Measurements from ENCODE around the gene TEX12. TPM values are rescaled to one million over a fixed set of nuclear protein-coding genes. Genes with fewer than 3 reads are reported as not detected.

Gene TEX12
- 1 to 10 TPM in 2 of 3 donors, not detected in 1; 1.2 to 1.3 TPM for total RNA-seq

- no peaks in the 10 kb centered on the region for H3K36me3 ChIP-seq
- H3K9me3 ChIP-seq, result no peaks in the 10 kb centered on the region
- no peak for DNase-seq (ENCODE audit: low spot score in 2 of 2)
- intact Hi-C loops (cut with DNase I; ENCODE audit: low total_unique reads), result no loop called here
- no peak within 1 kb of the TSS for H3K4me3 ChIP-seq
- H3K27me3 ChIP-seq, result no peaks in the 10 kb centered on the region
- no peaks in the 10 kb centered on the region for H3K4me1 ChIP-seq
- H3K27ac ChIP-seq, result peak within 1 kb of the TSS in 1 of 2 donors; percentile 36
- TF ChIP-seq CTCF (IDR thresholded peaks at IDR 0.05) (no peak), POLR2A (IDR thresholded peaks at IDR 0.05) (no peak), POLR2AphosphoS5 (IDR thresholded peaks at IDR 0.05) (no peak)
These were observed at the start of gene TEX12 for GRCh38 chr11:112167145-112167544. TEX12 (plus strand) TSS chr11:112167372; CDS start chr11:112169269, 1,897 bp downstream.

GRCh38 chr11:112118176-112118575 lies 49.0 kb upstream of the TEX12 start:
- no peak for DNase-seq (ENCODE audit: low spot score in 2 of 2)
- Histone ChIP-seq H3K27ac (no peak overlapping the region), H3K4me1 (no peaks in the 10 kb centered on the region), H3K9me3 (no peaks in the 10 kb centered on the region), H3K36me3 (no peaks in the 10 kb centered on the region), H3K4me3 (no peak overlapping the region), H3K27me3 (no peaks in the 10 kb centered on the region)
- TF ChIP-seq POLR2A (IDR thresholded peaks at IDR 0.05), result no peak
- no peak for TF ChIP-seq CTCF (IDR thresholded peaks at IDR 0.05)
- TF ChIP-seq POLR2AphosphoS5 (IDR thresholded peaks at IDR 0.05), result no peak
- intact Hi-C loops (cut with DNase I; ENCODE audit: low total_unique reads), result no loop called here

GRCh38 chr11:112121981-112122615 lies 45.1 kb upstream of the TEX12 start:
- H3K9me3 ChIP-seq, result no peaks in the 10 kb centered on the region
- no peak overlapping the region for H3K27ac ChIP-seq
- TF ChIP-seq POLR2A (IDR thresholded peaks at IDR 0.05) (no peak), POLR2AphosphoS5 (IDR thresholded peaks at IDR 0.05) (no peak), CTCF (IDR thresholded peaks at IDR 0.05) (no peak)
- H3K36me3 ChIP-seq, result no peaks in the 10 kb centered on the region
- no peak for DNase-seq (ENCODE audit: low spot score in 2 of 2)
- H3K4me1 ChIP-seq, result no peaks in the 10 kb centered on the region
- H3K27me3 ChIP-seq, result no peaks in the 10 kb centered on the region
- intact Hi-C loops (cut with DNase I; ENCODE audit: low total_unique reads), result no loop called here
- no peak overlapping the region for H3K4me3 ChIP-seq

- H3K27me3 ChIP-seq, result no peaks in the 10 kb centered on the region
- H3K36me3 ChIP-seq, result no peaks in the 10 kb centered on the region
- TF ChIP-seq POLR2AphosphoS5 (IDR thresholded peaks at IDR 0.05) (no peak), POLR2A (IDR thresholded peaks at IDR 0.05) (no peak), CTCF (IDR thresholded peaks at IDR 0.05) (no peak)
- no peaks in the 10 kb centered on the region for H3K9me3 ChIP-seq
- no peak overlapping the region for H3K4me3 ChIP-seq
- no peaks in the 10 kb centered on the region for H3K4me1 ChIP-seq
- intact Hi-C loops (cut with DNase I; ENCODE audit: low total_unique reads), result no loop called here
- no peak for DNase-seq (ENCODE audit: low spot score in 2 of 2)
- no peak overlapping the region for H3K27ac ChIP-seq
These were observed 44.0 kb upstream of the TEX12 start for GRCh38 chr11:112123129-112123528.

GRCh38 chr11:112127056-112127455 lies 40.1 kb upstream of the TEX12 start:
- no peaks in the 10 kb centered on the region for H3K4me1 ChIP-seq
- no peak for DNase-seq (ENCODE audit: low spot score in 2 of 2)
- no peaks in the 10 kb centered on the region for H3K9me3 ChIP-seq
- H3K36me3 ChIP-seq, result no peaks in the 10 kb centered on the region
- intact Hi-C loops (cut with DNase I; ENCODE audit: low total_unique reads), result no loop called here
- H3K27me3 ChIP-seq, result no peaks in the 10 kb centered on the region
- no peak overlapping the region for H3K27ac ChIP-seq
- no peak overlapping the region for H3K4me3 ChIP-seq
- TF ChIP-seq POLR2A (IDR thresholded peaks at IDR 0.05) (no peak), POLR2AphosphoS5 (IDR thresholded peaks at IDR 0.05) (no peak), CTCF (IDR thresholded peaks at IDR 0.05) (no peak)
